OCI-LY1 (cell line): ENCODE data around the gene C4B.
"Not testable (repeated sequence)": the region's sequence is repeated elsewhere in the genome, so short reads cannot be mapped to it uniquely, and the experiment has no call there.

Experiments used
- EZH2 ChIP-seq: fragments of 200-600 bp; sonication (generic), shearing (Covaris generic); IDR thresholded peaks from 2 replicates; pipeline ENCODE4 v1.8.0; 2017; ENCODE audit warnings: borderline replicate concordance, mixed run types, mild to moderate bottlenecking, antibody characterized with exemption, low read length, moderate library complexity, mixed read lengths
- TF ChIP-seq, protein P1 (sequence below): fragments of 200-600 bp; sonication (generic), shearing (Covaris generic); IDR thresholded peaks from 2 replicates; pipeline ENCODE4 v1.5.1; 2017; ENCODE audit warnings: mild to moderate bottlenecking, antibody characterized with exemption, low read length, moderate library complexity, mixed read lengths

DNA sequence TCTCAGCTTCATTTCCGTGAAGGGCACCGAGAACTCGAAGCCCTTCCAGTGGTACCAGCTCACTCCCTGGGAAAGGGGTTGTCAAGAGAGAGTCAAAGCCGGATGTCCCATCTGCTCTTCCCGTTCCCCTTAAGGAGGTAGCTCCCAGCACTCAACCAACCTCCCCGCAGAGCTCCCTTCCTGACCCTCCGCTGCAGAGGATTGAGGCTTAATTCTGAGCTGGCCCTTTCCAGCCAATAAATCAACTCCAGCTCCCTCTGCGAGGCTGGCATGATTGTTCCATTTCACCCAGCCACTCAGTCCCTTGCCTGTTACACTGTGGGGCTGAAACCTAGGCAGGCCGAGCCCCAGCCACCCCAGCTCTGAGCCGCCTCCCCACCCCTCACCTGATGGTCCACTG, 26.8 kb downstream of the C4B start:
- TF ChIP-seq, protein P1, sequence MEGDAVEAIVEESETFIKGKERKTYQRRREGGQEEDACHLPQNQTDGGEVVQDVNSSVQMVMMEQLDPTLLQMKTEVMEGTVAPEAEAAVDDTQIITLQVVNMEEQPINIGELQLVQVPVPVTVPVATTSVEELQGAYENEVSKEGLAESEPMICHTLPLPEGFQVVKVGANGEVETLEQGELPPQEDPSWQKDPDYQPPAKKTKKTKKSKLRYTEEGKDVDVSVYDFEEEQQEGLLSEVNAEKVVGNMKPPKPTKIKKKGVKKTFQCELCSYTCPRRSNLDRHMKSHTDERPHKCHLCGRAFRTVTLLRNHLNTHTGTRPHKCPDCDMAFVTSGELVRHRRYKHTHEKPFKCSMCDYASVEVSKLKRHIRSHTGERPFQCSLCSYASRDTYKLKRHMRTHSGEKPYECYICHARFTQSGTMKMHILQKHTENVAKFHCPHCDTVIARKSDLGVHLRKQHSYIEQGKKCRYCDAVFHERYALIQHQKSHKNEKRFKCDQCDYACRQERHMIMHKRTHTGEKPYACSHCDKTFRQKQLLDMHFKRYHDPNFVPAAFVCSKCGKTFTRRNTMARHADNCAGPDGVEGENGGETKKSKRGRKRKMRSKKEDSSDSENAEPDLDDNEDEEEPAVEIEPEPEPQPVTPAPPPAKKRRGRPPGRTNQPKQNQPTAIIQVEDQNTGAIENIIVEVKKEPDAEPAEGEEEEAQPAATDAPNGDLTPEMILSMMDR: not testable (repeated sequence)
- TF ChIP-seq EZH2: not testable (repeated sequence)
